Lung (tissue), 12 donors: Measurements from ENCODE around the gene OR52B2. TPM values are rescaled to one million over a fixed set of nuclear protein-coding genes. Genes with fewer than 3 reads are reported as not detected.
A peak's percentile ranks its signal among the peaks of the same experiment; 100 is the strongest.
"Not testable (repeated sequence)": the region's sequence is repeated elsewhere in the genome, so short reads cannot be mapped to it uniquely, and the experiment has no call there.

ENCODE experiments used
- ATAC-seq: fragments of 200-7000 bp; cut with Tn5 transposase; one replicate; pipeline ENCODE4 v1.9.1; 2020; ENCODE audit warnings: moderate number of reproducible peaks; ENCODE audit not compliant: insufficient read depth, low FRiP score
- DNase-seq, 3 donors: peaks; one replicate each; pipeline ENCODE4 v3.0.0-alpha.2; 2013 to 2017
- H3K27ac ChIP-seq, 2 donors: one replicate each; pipeline ENCODE4 v1.5.1; 2013; ENCODE audit warnings: mild to moderate bottlenecking in 2 of 2, moderate library complexity in 2 of 2, control low read depth in 1 of 2, inconsistent platforms in 1 of 2, low read depth in 1 of 2, low read length in 1 of 2
- H3K27me3 ChIP-seq, 3 donors: one replicate each; pipeline ENCODE4 v1.5.1; 2013; ENCODE audit warnings: low read length in 2 of 3; ENCODE audit not compliant: control insufficient read depth in 3 of 3, insufficient read depth in 3 of 3
- H3K36me3 ChIP-seq, 4 donors: one replicate each; pipeline ENCODE4 v1.5.1; 2013; ENCODE audit warnings: low read length in 4 of 4, mild to moderate bottlenecking in 1 of 4, moderate library complexity in 1 of 4; ENCODE audit not compliant: control insufficient read depth in 4 of 4, insufficient read depth in 4 of 4
- H3K4me1 ChIP-seq, 5 donors: one replicate each; pipeline ENCODE4 v1.5.1; 2013; ENCODE audit warnings: low read length in 5 of 5, mild to moderate bottlenecking in 2 of 5, moderate library complexity in 1 of 5; ENCODE audit not compliant: control insufficient read depth in 5 of 5, insufficient read depth in 5 of 5
- H3K4me3 ChIP-seq: one replicate; pipeline ENCODE4 v1.5.1; 2013; ENCODE audit warnings: mild to moderate bottlenecking, control low read depth, moderate library complexity
- H3K9ac ChIP-seq, 2 donors: one replicate each; pipeline ENCODE4 v1.5.1; 2013; ENCODE audit warnings: low read length in 2 of 2, control low read depth in 1 of 2; ENCODE audit not compliant: insufficient read depth in 1 of 2
- H3K9me3 ChIP-seq, 4 donors: one replicate each; pipeline ENCODE4 v1.5.1; 2013; ENCODE audit warnings: low read length in 3 of 4, mild to moderate bottlenecking in 1 of 4, moderate library complexity in 1 of 4; ENCODE audit not compliant: control insufficient read depth in 4 of 4, insufficient read depth in 3 of 4
- CTCF ChIP-seq: IDR thresholded peaks from 2 replicates; pipeline ENCODE4 v1.5.1; 2012; ENCODE audit warnings: mild to moderate bottlenecking; ENCODE audit errors: control extremely low read depth, extremely low read depth
- WGBS, 2 donors: extraction: QIAGEN DNeasy Blood & Tissue Kit; methylation state at CpG; one replicate each; pipeline ENCODE4 v1.1.7; 2013; 5-methylcytosine and 5-hydroxymethylcytosine counted together
- polyA plus RNA-seq, 2 donors: library from polyadenylated mRNA; stranded (reverse); fragments of 200-250 nt; gene quantifications; one replicate each; pipeline ENCODE4 v1.2.1, GENCODE V29; 2013
- total RNA-seq, 2 donors: library from RNA; depleted of rRNA in 1 of 2; stranded (reverse); fragments of >200 nt in 1 of 2; gene quantifications; one replicate each; pipeline ENCODE4 v1.2.1, GENCODE V29; 2014 to 2021
- donor health status: control.
- donor health status: control.
- donor health status: Bipolar disorder and iron deficiency.
- donor health status: healthy.
- donor health status: DM: yes; HTN: yes; CAD: no.

The OR52B2 gene
- total and polyA plus RNA-seq, 4 donors: not detected

- Histone ChIP-seq H3K9me3 (no peaks in the 10 kb centered on the region), H3K27ac (no peak overlapping the region), H3K36me3 (no peaks in the 10 kb centered on the region), H3K4me3 (no peak overlapping the region), H3K4me1 (no peaks in the 10 kb centered on the region), H3K27me3 (no peaks in the 10 kb centered on the region), H3K9ac (no peak overlapping the region)
- ATAC-seq (no peak), DNase-seq (no peak)
- TF ChIP-seq CTCF: no peak
These were observed 27.2 kb downstream of the OR52B2 start for GRCh38 chr11:6142936-6143335.

GRCh38 chr11:6135936-6136335 lies 34.2 kb downstream of the OR52B2 start:
- WGBS, 2 donors: 59 to 76% methylated on average over 2 of the region's 2 CpGs
- H3K27me3 ChIP-seq, ATAC-seq, DNase-seq, H3K27ac ChIP-seq, H3K4me1 ChIP-seq, H3K9me3 ChIP-seq, H3K36me3 ChIP-seq, H3K4me3 ChIP-seq, H3K9ac ChIP-seq: not testable (repeated sequence)

GRCh38 chr11:6132431-6132830 lies 37.7 kb downstream of the OR52B2 start:
- TF ChIP-seq CTCF: no peak

GRCh38 chr11:6129635-6130034 lies 40.5 kb downstream of the OR52B2 start:
- no peaks in the 10 kb centered on the region for H3K4me1 ChIP-seq
- no peak for ATAC-seq
- H3K27me3 ChIP-seq: no peaks in the 10 kb centered on the region
- no peak overlapping the region for H3K9ac ChIP-seq
- H3K27ac ChIP-seq: no peak overlapping the region
- H3K4me3 ChIP-seq: no peak overlapping the region
- no peak for TF ChIP-seq CTCF
- no peaks in the 10 kb centered on the region for H3K9me3 ChIP-seq
- WGBS, 2 donors: 16 to 60% methylated on average over 1 of the region's 1 CpG
- peak in 1 of 3 donors; percentile 1 for DNase-seq
- no peaks in the 10 kb centered on the region for H3K36me3 ChIP-seq

More at GRCh38 chr11:6132431-6132830, 37.7 kb downstream of the OR52B2 start:
- ATAC-seq (no peak), DNase-seq (no peak)
- no peak overlapping the region for H3K4me3 ChIP-seq
- WGBS, 2 donors: 94 to 100% methylated on average over 1 of the region's 1 CpG
- no peak overlapping the region for H3K27ac ChIP-seq
- H3K4me1 ChIP-seq: no peaks in the 10 kb centered on the region
- no peaks in the 10 kb centered on the region for H3K9me3 ChIP-seq
- no peak overlapping the region for H3K9ac ChIP-seq
- no peaks in the 10 kb centered on the region for H3K27me3 ChIP-seq
- H3K36me3 ChIP-seq: no peaks in the 10 kb centered on the region
